ENCODE data around the gene KCNMA1. TPM values are rescaled to one million over a fixed set of nuclear protein-coding genes. Genes with fewer than 3 reads are reported as not detected.

Gene KCNMA1
- polyA plus RNA-seq, 1 of the 3 experiments (the other 2 are of a cell fraction) = 107 TPM

- H3K4me2 ChIP-seq = peak overlapping the region; percentile 47; the same call in 1 of the 2 replicates
- H2AFZ ChIP-seq (ENCODE audit: low read depth) = no peak overlapping the region; the same call in 1 of the 2 replicates
- H3F3A ChIP-seq (replicated peaks; ENCODE audit: insufficient read depth) = peaks cover 26% of the 10 kb centered on the region
- WGBS (ENCODE audit: low lambda C conversion rate) = 0% methylated on average over 1 of the region's 1 CpG
- no peaks in the 10 kb centered on the region for H3K9me3 ChIP-seq
- CTCF ChIA-PET = interaction anchor here (1.2 kb wide), 1 partner anchor 177 kb away, joined by 3 read pairs; no protein-coding TSS in a partner anchor
- no peaks in the 10 kb centered on the region for H3K9me2 ChIP-seq
- H3K36me3 ChIP-seq (replicated peaks in 1 of 2; ENCODE audit: control insufficient read depth in 1 of 2, insufficient read depth in 2 of 2, low read length in 1 of 2) = peaks cover 0 to 5% of the 10 kb centered on the region in 2 experiments
- DNase-seq = peak; percentile 19
- peak overlapping the region; percentile 58 to 94; a peak in 3 of 4 replicates for H3K27ac ChIP-seq (ENCODE audit: low read depth in 2 of 2, low read length in 1 of 2)
- no peaks in the 10 kb centered on the region for H3K27me3 ChIP-seq (ENCODE audit: insufficient read depth)
- H3K4me1 ChIP-seq (ENCODE audit: control insufficient read depth in 1 of 2, insufficient read depth in 2 of 2, low read depth in 1 of 2, low read length in 1 of 2) = peaks cover 4 to 15% of the 10 kb centered on the region in 2 experiments
- H4K20me1 ChIP-seq (ENCODE audit: insufficient read depth) = no peaks in the 10 kb centered on the region
- peak; percentile 15 to 97; a peak in 3 of 4 replicates for TF ChIP-seq EP300 (IDR thresholded peaks at IDR 0.05; ENCODE audit: borderline replicate concordance in 1 of 2, low read depth in 1 of 2, low read length in 1 of 2)
- no peak for TF ChIP-seq IRF3 (IDR thresholded peaks at IDR 0.05; ENCODE audit: low read depth, low read length)
- TF ChIP-seq SIN3A (IDR thresholded peaks at IDR 0.05; ENCODE audit: borderline replicate concordance, low read depth, low read length) = 0 out of 2 replicates have a peak, but pooled peaks have one; percentile 28
- TF ChIP-seq NRF1 (IDR thresholded peaks at IDR 0.05; ENCODE audit: low read depth, low read length) = no peak
- TF ChIP-seq SMC3 (IDR thresholded peaks at IDR 0.05; ENCODE audit: low read depth, low read length) = no peak
- no peak for TF ChIP-seq RAD21 (IDR thresholded peaks at IDR 0.05; ENCODE audit: low read length)
- peak; percentile 63; the same call in 1 of the 2 replicates for TF ChIP-seq FOXM1 (IDR thresholded peaks at IDR 0.05; ENCODE audit: low read depth)
- TF ChIP-seq YY1 (IDR thresholded peaks at IDR 0.05; ENCODE audit: low read depth) = no peak
- TF ChIP-seq POLR2AphosphoS5 (IDR thresholded peaks at IDR 0.05; ENCODE audit: low read depth, low read length) = peak; percentile 78; the same call in 1 of the 2 replicates
- TF ChIP-seq RCOR1 (IDR thresholded peaks at IDR 0.05; ENCODE audit: low read length) = no peak
- peak; percentile 92 for TF ChIP-seq TEAD4 (IDR thresholded peaks at IDR 0.05; ENCODE audit: borderline replicate concordance, insufficient read depth)
- TF ChIP-seq TAF1 (IDR thresholded peaks at IDR 0.05; ENCODE audit: borderline replicate concordance, low read depth, low read length) = peak; percentile 34; the same call in 1 of the 2 replicates
- peak; percentile 98 for TF ChIP-seq RXRA (IDR thresholded peaks at IDR 0.05; ENCODE audit: borderline replicate concordance, low read depth)
- TF ChIP-seq JUND (IDR thresholded peaks at IDR 0.05) = peak; percentile 99
- peak; percentile 30; the same call in 1 of the 2 replicates for TF ChIP-seq CTCF (IDR thresholded peaks at IDR 0.05)
- peak; percentile 79 for TF ChIP-seq PBX3 (IDR thresholded peaks at IDR 0.05)
- 0 out of 2 replicates have a peak, but pooled peaks have one; percentile 60 for TF ChIP-seq REST (IDR thresholded peaks at IDR 0.05; ENCODE audit: low read depth, low read length)
- TF ChIP-seq NFIC (IDR thresholded peaks at IDR 0.05; ENCODE audit: borderline replicate concordance) = peak; percentile 93
- peak; percentile 61 for TF ChIP-seq MAX (IDR thresholded peaks at IDR 0.05; ENCODE audit: low read depth)
- TF ChIP-seq FOSL2 (IDR thresholded peaks at IDR 0.05; ENCODE audit: borderline replicate concordance, low read depth) = peak; percentile 100
- peak; percentile 96 for TF ChIP-seq TCF12 (IDR thresholded peaks at IDR 0.05)
- peaks cover 6% of the 10 kb centered on the region; the same call in 1 of the 2 replicates for H3K79me2 ChIP-seq (ENCODE audit: insufficient read depth)
- no peak overlapping the region for H3K4me3 ChIP-seq (ENCODE audit: low read depth in 2 of 2, low read length in 1 of 2)
- POLR2A ChIA-PET = no interaction called here
- peak overlapping the region; percentile 62 for H3K9ac ChIP-seq
Observed at GRCh38 chr10:77350711-77351119, 286.9 kb downstream of the KCNMA1 start.

All from SK-N-SH (cell line).